IPS DF 4.7 (cell line): ENCODE data around the gene PDE3B.
"Not testable (repeated sequence)": the region's sequence is repeated elsewhere in the genome, so short reads cannot be mapped to it uniquely, and the experiment has no call there.

ENCODE experiments used
- DNase-seq: peaks from one replicate; pipeline ENCODE4 v3.0.0-alpha.2; 2013; ENCODE audit warnings: low spot score; ENCODE audit errors: extremely low read depth

PDE3B gene

GRCh38 chr11:14883683-14884082, 240.1 kb downstream of the PDE3B start:
- not testable (repeated sequence) for DNase-seq

- no peak for DNase-seq
Observed at GRCh38 chr11:14884667-14885273, 241.2 kb downstream of the PDE3B start.

GRCh38 chr11:14886513-14886912, 242.9 kb downstream of the PDE3B start:
- no peak for DNase-seq

- DNase-seq = no peak
Observed at GRCh38 chr11:14891143-14892035, 247.8 kb downstream of the PDE3B start.

GRCh38 chr11:14892036-14892556, 248.5 kb downstream of the PDE3B start, which contains the start of gene CYP2R1:
Gene CYP2R1, minus strand, starts transcription at chr11:14892231. Its CDS starts 26 bp downstream, at chr11:14892205.
- DNase-seq = no peak

GRCh38 chr11:14892577-14892976, 249.0 kb downstream of the PDE3B start:
- no peak for DNase-seq

GRCh38 chr11:14894657-14895598, 251.3 kb downstream of the PDE3B start:
- DNase-seq = no peak

GRCh38 chr11:14898355-14898754, 254.8 kb downstream of the PDE3B start:
- no peak for DNase-seq

GRCh38 chr11:14898906-14899305, 255.3 kb downstream of the PDE3B start:
- DNase-seq = no peak

- no peak for DNase-seq
Observed at GRCh38 chr11:14902650-14903350, 259.2 kb downstream of the PDE3B start.

GRCh38 chr11:14904745-14905103, 261.1 kb downstream of the PDE3B start:
- no peak for DNase-seq

- DNase-seq = no peak
Observed at GRCh38 chr11:14905104-14906033, 261.8 kb downstream of the PDE3B start.

- DNase-seq = no peak
Observed at GRCh38 chr11:14906578-14906977, 263.0 kb downstream of the PDE3B start.

GRCh38 chr11:14906993-14907392, 263.4 kb downstream of the PDE3B start:
- DNase-seq = no peak

- no peak for DNase-seq
Observed at GRCh38 chr11:14907411-14908213, 264.0 kb downstream of the PDE3B start.

GRCh38 chr11:14908214-14908880, 264.7 kb downstream of the PDE3B start:
- no peak for DNase-seq

- DNase-seq = no peak
Observed at GRCh38 chr11:14914536-14914935, 270.9 kb downstream of the PDE3B start.

GRCh38 chr11:14916403-14916802, 272.8 kb downstream of the PDE3B start:
- DNase-seq = no peak
